H9 (cell line): ENCODE results near the gene MTRR. TPM values are rescaled to one million over a fixed set of nuclear protein-coding genes. Genes with fewer than 3 reads are reported as not detected.

Experiments used
- DNase-seq: peaks from one replicate; pipeline ENCODE4 v3.0.0-alpha.2; 2017
- H2AFZ ChIP-seq: one replicate; pipeline ENCODE4 v1.6.1; 2013; ENCODE audit warnings: mild to moderate bottlenecking, low read length, control low read depth, moderate library complexity
- H2AK5ac ChIP-seq: 2 replicates; pipeline ENCODE4 v1.6.1; 2013; ENCODE audit warnings: low read length, control low read depth, mixed read lengths; ENCODE audit not compliant: insufficient read length
- H2BK120ac ChIP-seq: one replicate; pipeline ENCODE4 v1.6.1; 2013; ENCODE audit warnings: low read depth, mild to moderate bottlenecking, low read length, control low read depth, inconsistent platforms; ENCODE audit not compliant: poor library complexity, severe bottlenecking
- H2BK12ac ChIP-seq: 2 replicates; pipeline ENCODE4 v1.6.1; 2013; ENCODE audit warnings: low read length, control low read depth, mixed read lengths, low read depth; ENCODE audit not compliant: insufficient read length
- H2BK15ac ChIP-seq: 2 replicates; pipeline ENCODE4 v1.6.1; 2013; ENCODE audit warnings: low read depth, low read length, control low read depth
- H2BK20ac ChIP-seq: one replicate; pipeline ENCODE4 v1.6.1; 2013; ENCODE audit warnings: low read depth, mild to moderate bottlenecking, low read length, control low read depth, inconsistent platforms; ENCODE audit not compliant: poor library complexity, severe bottlenecking
- H2BK5ac ChIP-seq: 2 replicates; pipeline ENCODE4 v1.6.1; 2013; ENCODE audit warnings: low read length, control low read depth, mixed read lengths; ENCODE audit not compliant: insufficient read length
- H3K14ac ChIP-seq: 2 replicates; pipeline ENCODE4 v1.6.1; 2013; ENCODE audit warnings: low read length, control low read depth; ENCODE audit not compliant: insufficient read depth
- H3K18ac ChIP-seq: 2 replicates; pipeline ENCODE4 v1.6.1; 2013; ENCODE audit warnings: low read depth, mild to moderate bottlenecking, mixed read lengths, low read length, control low read depth; ENCODE audit not compliant: insufficient read length
- H3K23ac ChIP-seq: 2 replicates; pipeline ENCODE4 v1.6.1; 2013; ENCODE audit warnings: low read length, control low read depth, mixed read lengths, low read depth; ENCODE audit not compliant: insufficient read length
- H3K23me2 ChIP-seq: 2 replicates; pipeline ENCODE4 v1.6.1; 2013; ENCODE audit warnings: low read depth, mild to moderate bottlenecking, mixed read lengths, low read length, control low read depth; ENCODE audit not compliant: insufficient read length, poor library complexity, severe bottlenecking
- H3K27ac ChIP-seq: 2 replicates; pipeline ENCODE4 v1.5.1; 2013; ENCODE audit warnings: low read length, control low read depth, mixed read lengths, low read depth; ENCODE audit not compliant: insufficient read length
- H3K27me3 ChIP-seq: 2 replicates; pipeline ENCODE4 v1.6.1; 2013; ENCODE audit warnings: low read length, control low read depth, inconsistent platforms; ENCODE audit not compliant: insufficient read depth
- H3K4ac ChIP-seq: 2 replicates; pipeline ENCODE4 v1.6.1; 2013; ENCODE audit warnings: low read depth, mild to moderate bottlenecking, control low read depth, inconsistent platforms, low read length, moderate library complexity
- H3K4me1 ChIP-seq: 2 replicates; pipeline ENCODE4 v1.6.1; 2013; ENCODE audit warnings: low read length, control low read depth, inconsistent platforms; ENCODE audit not compliant: insufficient read depth
- H3K4me2 ChIP-seq: 2 replicates; pipeline ENCODE4 v1.6.1; 2013; ENCODE audit warnings: low read length, control low read depth, mixed read lengths; ENCODE audit not compliant: insufficient read length, insufficient read depth
- H3K56ac ChIP-seq: 2 replicates; pipeline ENCODE4 v1.6.1; 2013; ENCODE audit warnings: low read depth, mild to moderate bottlenecking, mixed read lengths, low read length, control low read depth; ENCODE audit not compliant: insufficient read length
- H3K79me1 ChIP-seq: 2 replicates; pipeline ENCODE4 v1.6.1; 2013; ENCODE audit warnings: low read depth, mild to moderate bottlenecking, moderate library complexity, low read length, control low read depth, inconsistent platforms; ENCODE audit not compliant: insufficient read depth, poor library complexity, severe bottlenecking
- H3K79me2 ChIP-seq: 2 replicates; pipeline ENCODE4 v1.6.1; 2013; ENCODE audit warnings: low read length, control low read depth, inconsistent platforms; ENCODE audit not compliant: insufficient read depth
- H3K9ac ChIP-seq: 2 replicates; pipeline ENCODE4 v1.6.1; 2013; ENCODE audit warnings: low read length, control low read depth, mixed read lengths; ENCODE audit not compliant: insufficient read length; ENCODE audit errors: extremely low read depth
- H3K9me3 ChIP-seq: one replicate; pipeline ENCODE4 v1.6.1; 2013; ENCODE audit warnings: low read depth, low read length, inconsistent platforms; ENCODE audit not compliant: control insufficient read depth
- H3T11ph ChIP-seq: one replicate; pipeline ENCODE4 v1.6.1; 2013; ENCODE audit warnings: mild to moderate bottlenecking, low read length, control low read depth, inconsistent platforms
- H4K20me1 ChIP-seq: one replicate; pipeline ENCODE4 v1.6.1; 2013; ENCODE audit not compliant: control insufficient read depth, insufficient read length, insufficient read depth
- H4K5ac ChIP-seq: 2 replicates; pipeline ENCODE4 v1.6.1; 2013; ENCODE audit warnings: low read depth, mild to moderate bottlenecking, mixed read lengths, low read length, control low read depth; ENCODE audit not compliant: insufficient read length
- H4K8ac ChIP-seq: replicated peaks from 2 replicates; pipeline ENCODE4 v1.6.1; 2013; ENCODE audit warnings: low read length, control low read depth, mixed read lengths, low read depth; ENCODE audit not compliant: insufficient read length
- H4K91ac ChIP-seq: 2 replicates; pipeline ENCODE4 v1.6.1; 2013; ENCODE audit warnings: low read depth, mild to moderate bottlenecking, moderate library complexity, mixed read lengths, low read length, control low read depth; ENCODE audit not compliant: insufficient read length
- H3K27ac Mint-ChIP-seq, 3 experiments: 2 replicates in 2 of 3; 3 replicates in 1 of 3; pipeline ENCODE4 v1.8.0; 2020 to 2021; ENCODE audit warnings: mixed read lengths in 3 of 3, mild to moderate bottlenecking in 1 of 3, moderate library complexity in 1 of 3
- H3K27me3 Mint-ChIP-seq: 2 replicates; pipeline ENCODE4 v1.8.0; 2021; ENCODE audit warnings: low read depth, mild to moderate bottlenecking, moderate library complexity, mixed read lengths
- H3K36me3 Mint-ChIP-seq, 3 experiments: 2 replicates in 2 of 3; 3 replicates in 1 of 3; pipeline ENCODE4 v1.8.0; 2020 to 2021; ENCODE audit warnings: low read depth in 3 of 3, mixed read lengths in 3 of 3; ENCODE audit not compliant: insufficient read depth in 1 of 3
- H3K4me1 Mint-ChIP-seq, 2 experiments: 2 replicates each; pipeline ENCODE4 v1.8.0; 2020; ENCODE audit warnings: mixed read lengths in 2 of 2
- H3K4me3 Mint-ChIP-seq, 2 experiments: 2 replicates in 1 of 2; 3 replicates in 1 of 2; pipeline ENCODE4 v1.8.0; 2020 to 2021; ENCODE audit warnings: mild to moderate bottlenecking in 2 of 2, mixed read lengths in 2 of 2, moderate library complexity in 1 of 2
- H3K9me3 Mint-ChIP-seq, 2 experiments: 2 replicates in 1 of 2; 3 replicates in 1 of 2; pipeline ENCODE4 v1.8.0; 2020; ENCODE audit warnings: mild to moderate bottlenecking in 2 of 2, mixed read lengths in 2 of 2, moderate library complexity in 1 of 2
- CTCF ChIP-seq: fragments of 200-600 bp; sonication (generic); conservative IDR thresholded peaks from 3 replicates; pipeline ENCODE4 v1.8.0; 2021; ENCODE audit warnings: antibody characterized with exemption, mild to moderate bottlenecking
- WGBS: extraction: QIAGEN DNeasy Blood & Tissue Kit; methylation state at CpG from one replicate; pipeline ENCODE4 v1.1.7; 2013; ENCODE audit warnings: missing lambda C conversion rate, low lambda C conversion rate, mixed read lengths; ENCODE audit not compliant: insufficient read length; ENCODE audit errors: extremely low coverage; 5-methylcytosine and 5-hydroxymethylcytosine counted together
- total RNA-seq: library from RNA; stranded (reverse); gene quantifications from 2 replicates; pipeline ENCODE4 v1.2.1, GENCODE V29; 2021

Gene MTRR
- total RNA-seq, 1 experiment from 2014 or later, result 66.0 TPM

GRCh38 chr5:7941692-7942091, 72.7 kb downstream of the MTRR start:
- Histone ChIP-seq H3K18ac (no peak overlapping the region), H3K4me2 (no peak overlapping the region), H3K23me2 (no peaks in the 10 kb centered on the region), H2BK5ac (no peak overlapping the region), H4K91ac (no peak overlapping the region), H2BK120ac (no peak overlapping the region), H3K27ac (no peak overlapping the region), H3K79me1 (no peaks in the 10 kb centered on the region), H2BK15ac (no peak overlapping the region), H3K56ac (no peak overlapping the region), H2BK12ac (no peak overlapping the region), H2AFZ (no peak overlapping the region), H4K8ac (no peak overlapping the region), H2BK20ac (no peak overlapping the region), H3K9me3 (no peaks in the 10 kb centered on the region), H3T11ph (no peak overlapping the region), H4K5ac (no peak overlapping the region), H4K20me1 (no peaks in the 10 kb centered on the region), H3K27me3 (no peaks in the 10 kb centered on the region), H3K4me1 (no peaks in the 10 kb centered on the region), H3K4ac (no peak overlapping the region), H2AK5ac (no peak overlapping the region), H3K14ac (no peak overlapping the region), H3K9ac (no peak overlapping the region), H3K79me2 (no peaks in the 10 kb centered on the region), H3K23ac (no peak overlapping the region)
- Mint-ChIP-seq H3K27ac (no peak overlapping the region), H3K9me3 (peaks cover 0 to 3% of the 10 kb centered on the region in 2 experiments; a peak in 1 of 5 replicates), H3K36me3 (no peaks in the 10 kb centered on the region), H3K27me3 (peaks cover 2% of the 10 kb centered on the region), H3K4me3 (no peak overlapping the region), H3K4me1 (peaks cover 0 to 3% of the 10 kb centered on the region in 2 experiments; a peak in 1 of 4 replicates)
- TF ChIP-seq CTCF, result no peak
- no peak for DNase-seq
- no CpG with 5 or more reads among the region's 3 CpGs for WGBS
